K562 (cell line): ENCODE results near the gene ATF6B. TPM values are rescaled to one million over a fixed set of nuclear protein-coding genes. Genes with fewer than 3 reads are reported as not detected.

Experiments
- ATF1 ChIP-seq, 2 experiments: fragments of 450-650 bp in 1 of 2; IDR thresholded peaks; 2 replicates each; pipeline ENCODE4 v1.6.1; 2016; ENCODE audit warnings: missing compliant biosample characterization in 1 of 2, missing genetic modification characterization in 1 of 2
- BHLHE40 ChIP-seq: IDR thresholded peaks from 2 replicates; pipeline ENCODE4 v1.6.1; 2011; ENCODE audit warnings: low read length, improper control_type of control experiment
- CBFA2T2 ChIP-seq: fragments of 450-650 bp; conservative IDR thresholded peaks from 2 replicates; pipeline ENCODE4 v1.6.1; 2017; ENCODE audit warnings: mild to moderate bottlenecking
- ETV6 ChIP-seq, 3 experiments: fragments of 150-350 bp in 1 of 3; sonication (generic) in 1 of 3; formaldehyde crosslinking in 1 of 3; IDR thresholded peaks; 2 replicates each; pipeline versions ENCODE4 v1.6.1 to v1.8.0; 2014 to 2022; ENCODE audit warnings: borderline replicate concordance in 2 of 3, low read depth in 2 of 3, antibody characterized with exemption in 1 of 3, low read length in 1 of 3, mild to moderate bottlenecking in 1 of 3, missing genetic modification reagents in 1 of 3
- GTF2E2 ChIP-seq: fragments of 200-800 bp; sonication (Bioruptor generic); IDR thresholded peaks from 2 replicates; pipeline ENCODE4 v1.6.1; 2016; ENCODE audit warnings: missing genetic modification characterization, missing compliant biosample characterization
- HCFC1 ChIP-seq: IDR thresholded peaks from 2 replicates; pipeline ENCODE4 v1.6.1; 2012; ENCODE audit warnings: low read depth, low read length, improper control_type of control experiment
- HES1 ChIP-seq: fragments of 450-650 bp; IDR thresholded peaks from 2 replicates; pipeline ENCODE4 v1.6.1; 2016; ENCODE audit warnings: low read depth, mild to moderate bottlenecking, moderate library complexity
- KAT7 ChIP-seq: sonication (generic); formaldehyde crosslinking; IDR thresholded peaks from 2 replicates; pipeline ENCODE4 v1.8.0; 2022; ENCODE audit warnings: missing genetic modification reagents, mild to moderate bottlenecking, borderline replicate concordance
- KHSRP ChIP-seq: fragments of 450-650 bp; IDR thresholded peaks from 2 replicates; pipeline ENCODE4 v1.6.1; 2017
- KLF16 ChIP-seq: IDR thresholded peaks from 2 replicates; pipeline ENCODE4 v1.6.1; 2016; ENCODE audit warnings: antibody characterized with exemption
- MAX ChIP-seq: sonication (generic); formaldehyde crosslinking; IDR thresholded peaks from 2 replicates; pipeline ENCODE4 v1.9.0; 2022; ENCODE audit warnings: mild to moderate bottlenecking, missing genetic modification reagents
- PCBP1 ChIP-seq: fragments of 200-400 bp; formaldehyde crosslinking; IDR thresholded peaks from 2 replicates; pipeline ENCODE4 v1.6.1; 2018; ENCODE audit warnings: mild to moderate bottlenecking, low read depth, low read length; ENCODE audit not compliant: poor library complexity, severe bottlenecking
- POLR2AphosphoS2 ChIP-seq: IDR thresholded peaks from 2 replicates; pipeline ENCODE4 v1.6.1; 2012; ENCODE audit warnings: low read length, improper control_type of control experiment
- POLR2H ChIP-seq: IDR thresholded peaks from 2 replicates; pipeline ENCODE4 v1.6.1; 2016; ENCODE audit warnings: missing genetic modification characterization, low read depth, mild to moderate bottlenecking, control low read depth, missing compliant biosample characterization, moderate library complexity
- RAD51 ChIP-seq: fragments of 450-650 bp; IDR thresholded peaks from 2 replicates; pipeline ENCODE4 v1.7.1; 2016; ENCODE audit warnings: low read depth, mild to moderate bottlenecking, borderline replicate concordance
- SREBF1 ChIP-seq: fragments of 150-350 bp; IDR thresholded peaks from 2 replicates; pipeline ENCODE4 v1.6.1; 2014; ENCODE audit warnings: antibody characterized with exemption, low read depth, low read length, borderline replicate concordance
- TFAM ChIP-seq: fragments of 250-450 bp; sonication (Bioruptor Pico); conservative IDR thresholded peaks from 2 replicates; pipeline ENCODE4 v1.5.0; 2021; ENCODE audit warnings: mild to moderate bottlenecking, moderate library complexity
- ZNF124 ChIP-seq: sonication (generic); formaldehyde crosslinking; IDR thresholded peaks from 2 replicates; pipeline ENCODE4 v1.8.1; 2022; ENCODE audit warnings: missing genetic modification reagents
- polyA plus RNA-seq, 8 experiments: library from polyadenylated mRNA; depleted of rRNA in 4 of 8; stranded (reverse) in 5 of 8; unstranded in 3 of 8; fragments of >200 nt; fragmentation: Nextera tagmentation in 2 of 8; fragmentation: Illumina TruSeq in 1 of 8; extraction: Ambion mirVana in 2 of 8; extraction: Trizol in 1 of 8; gene quantifications; 2 replicates each; pipeline versions ENCODE4 v1.2.1 to v1.2.3, GENCODE V29; 2011 to 2014; ENCODE audit warnings: inconsistent platforms in 1 of 8, missing spikeins in 1 of 8
- total RNA-seq, 7 experiments: library from RNA; depleted of rRNA in 6 of 7; stranded (reverse); fragments of >200 nt in 6 of 7; fragmentation: Illumina TruSeq in 2 of 7; extraction: Trizol in 2 of 7; gene quantifications; 2 replicates each; pipeline versions ENCODE4 v1.2.1 to v1.2.3, GENCODE V29; 2011 to 2021; ENCODE audit warnings: low replicate concordance in 1 of 7
- TF ChIP-seq, protein P1 (sequence below): fragments of 450-650 bp; IDR thresholded peaks from 2 replicates; pipeline ENCODE4 v1.6.1; 2016; ENCODE audit warnings: low read depth

The ATF6B gene
- total and polyA plus RNA-seq, 9 of the 15 experiments (the other 6 are each of a cell fraction or from before 2014, with no cell fraction given) = 20.7 to 131 (median 31.7) TPM

DNA sequence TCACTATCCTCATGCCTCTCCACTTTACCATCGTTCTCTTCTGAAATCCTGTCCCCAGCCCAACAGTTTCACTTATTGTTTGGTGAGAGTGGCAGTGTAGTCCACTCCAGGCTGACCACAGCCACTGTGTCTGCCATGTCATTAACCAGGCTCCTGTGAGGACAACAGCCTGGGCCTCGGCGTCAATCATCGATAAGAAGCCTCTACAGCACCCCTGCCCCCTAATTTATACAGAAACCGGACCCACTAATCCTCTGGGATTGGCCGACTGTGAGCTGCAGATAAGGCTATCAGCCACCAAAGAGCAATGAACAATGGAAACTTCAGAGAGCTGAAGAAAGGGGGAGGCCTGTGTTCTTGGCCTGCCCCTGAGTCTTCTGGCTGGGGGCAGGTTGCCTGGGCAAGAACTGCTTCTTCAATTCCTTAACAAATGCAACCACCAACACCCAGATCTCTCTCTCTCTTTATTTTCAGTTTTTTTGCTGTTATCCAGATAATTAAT lies 39.8 kb upstream of the ATF6B start (continued):
- TF ChIP-seq, protein P1, sequence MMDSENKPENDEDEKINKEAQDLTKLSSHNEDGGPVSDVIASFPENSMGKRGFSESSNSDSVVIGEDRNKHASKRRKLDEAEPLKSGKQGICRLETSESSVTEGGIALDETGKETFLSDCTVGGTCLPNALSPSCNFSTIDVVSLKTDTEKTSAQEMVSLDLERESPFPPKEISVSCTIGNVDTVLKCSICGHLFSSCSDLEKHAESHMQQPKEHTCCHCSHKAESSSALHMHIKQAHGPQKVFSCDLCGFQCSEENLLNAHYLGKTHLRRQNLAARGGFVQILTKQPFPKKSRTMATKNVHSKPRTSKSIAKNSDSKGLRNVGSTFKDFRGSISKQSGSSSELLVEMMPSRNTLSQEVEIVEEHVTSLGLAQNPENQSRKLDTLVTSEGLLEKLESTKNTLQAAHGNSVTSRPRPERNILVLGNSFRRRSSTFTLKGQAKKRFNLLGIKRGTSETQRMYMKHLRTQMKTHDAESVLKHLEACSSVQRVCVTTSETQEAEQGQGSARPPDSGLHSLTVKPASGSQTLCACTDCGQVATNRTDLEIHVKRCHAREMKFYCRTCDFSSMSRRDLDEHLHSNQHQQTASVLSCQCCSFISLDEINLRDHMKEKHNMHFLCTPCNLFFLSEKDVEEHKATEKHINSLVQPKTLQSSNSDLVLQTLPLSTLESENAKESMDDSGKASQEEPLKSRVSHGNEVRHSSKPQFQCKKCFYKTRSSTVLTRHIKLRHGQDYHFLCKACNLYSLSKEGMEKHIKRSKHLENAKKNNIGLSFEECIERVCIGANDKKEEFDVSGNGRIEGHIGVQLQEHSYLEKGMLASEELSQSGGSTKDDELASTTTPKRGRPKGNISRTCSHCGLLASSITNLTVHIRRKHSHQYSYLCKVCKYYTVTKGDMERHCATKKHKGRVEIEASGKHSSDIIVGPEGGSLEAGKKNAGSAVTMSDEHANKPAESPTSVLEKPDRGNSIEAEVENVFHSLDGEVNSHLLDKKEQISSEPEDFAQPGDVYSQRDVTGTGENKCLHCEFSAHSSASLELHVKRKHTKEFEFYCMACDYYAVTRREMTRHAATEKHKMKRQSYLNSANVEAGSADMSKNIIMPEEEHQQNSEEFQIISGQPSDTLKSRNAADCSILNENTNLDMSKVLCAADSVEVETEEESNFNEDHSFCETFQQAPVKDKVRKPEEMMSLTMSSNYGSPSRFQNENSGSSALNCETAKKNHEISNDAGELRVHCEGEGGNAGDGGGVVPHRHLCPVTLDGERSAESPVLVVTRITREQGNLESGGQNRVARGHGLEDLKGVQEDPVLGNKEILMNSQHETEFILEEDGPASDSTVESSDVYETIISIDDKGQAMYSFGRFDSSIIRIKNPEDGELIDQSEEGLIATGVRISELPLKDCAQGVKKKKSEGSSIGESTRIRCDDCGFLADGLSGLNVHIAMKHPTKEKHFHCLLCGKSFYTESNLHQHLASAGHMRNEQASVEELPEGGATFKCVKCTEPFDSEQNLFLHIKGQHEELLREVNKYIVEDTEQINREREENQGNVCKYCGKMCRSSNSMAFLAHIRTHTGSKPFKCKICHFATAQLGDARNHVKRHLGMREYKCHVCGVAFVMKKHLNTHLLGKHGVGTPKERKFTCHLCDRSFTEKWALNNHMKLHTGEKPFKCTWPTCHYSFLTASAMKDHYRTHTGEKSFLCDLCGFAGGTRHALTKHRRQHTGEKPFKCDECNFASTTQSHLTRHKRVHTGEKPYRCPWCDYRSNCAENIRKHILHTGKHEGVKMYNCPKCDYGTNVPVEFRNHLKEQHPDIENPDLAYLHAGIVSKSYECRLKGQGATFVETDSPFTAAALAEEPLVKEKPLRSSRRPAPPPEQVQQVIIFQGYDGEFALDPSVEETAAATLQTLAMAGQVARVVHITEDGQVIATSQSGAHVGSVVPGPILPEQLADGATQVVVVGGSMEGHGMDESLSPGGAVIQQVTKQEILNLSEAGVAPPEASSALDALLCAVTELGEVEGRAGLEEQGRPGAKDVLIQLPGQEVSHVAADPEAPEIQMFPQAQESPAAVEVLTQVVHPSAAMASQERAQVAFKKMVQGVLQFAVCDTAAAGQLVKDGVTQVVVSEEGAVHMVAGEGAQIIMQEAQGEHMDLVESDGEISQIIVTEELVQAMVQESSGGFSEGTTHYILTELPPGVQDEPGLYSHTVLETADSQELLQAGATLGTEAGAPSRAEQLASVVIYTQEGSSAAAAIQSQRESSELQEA = no peak
- TF ChIP-seq POLR2H (tag) (no peak), HCFC1 (no peak; the same call in 1 of the 2 replicates), POLR2AphosphoS2 (peak; percentile 18; the same call in 1 of the 2 replicates), HES1 (peak; percentile 79), KLF16 (peak; percentile 90), ATF1 (CRISPR knock-in tag; IDR thresholded peaks at IDR 0.05) (no peak), ATF1 (tag; IDR thresholded peaks at IDR 0.05) (peak; percentile 86), TFAM (CRISPR knock-in tag) (no peak), ETV6 (IDR thresholded peaks at IDR 0.05; ENCODE audit: borderline replicate concordance in 1 of 2, low read depth in 2 of 2, low read length in 1 of 2) (0 out of 4 replicates have a peak, but pooled peaks of 1 of the 2 experiments have one; percentile 40), ETV6 (CRISPR knock-in tag; IDR thresholded peaks at IDR 0.05; ENCODE audit: borderline replicate concordance) (no peak), KHSRP (0 out of 2 replicates have a peak, but pooled peaks have one; percentile 36), BHLHE40 (peak; percentile 61), RAD51 (peak; percentile 55; the same call in 1 of the 2 replicates), ZNF124 (CRISPR knock-in tag) (no peak), PCBP1 (no peak), CBFA2T2 (peak; percentile 94), KAT7 (CRISPR knock-in tag) (no peak), SREBF1 (no peak), GTF2E2 (tag) (no peak), MAX (CRISPR knock-in tag) (0 out of 2 replicates have a peak, but pooled peaks have one; percentile 11)
